Activated CD8-positive, alpha-beta memory T cell treated with anti-CD3 and anti-CD28 coated beads for 1 hour (primary cell): ENCODE data around the gene EEA1.

Experiments used
- DNase-seq, 2 donors: peaks; one replicate each; pipeline ENCODE4 v3.0.0-alpha.2; 2020; ENCODE audit warnings: low read depth in 1 of 2; ENCODE audit errors: extremely low read depth in 1 of 2

EEA1 gene

DNA sequence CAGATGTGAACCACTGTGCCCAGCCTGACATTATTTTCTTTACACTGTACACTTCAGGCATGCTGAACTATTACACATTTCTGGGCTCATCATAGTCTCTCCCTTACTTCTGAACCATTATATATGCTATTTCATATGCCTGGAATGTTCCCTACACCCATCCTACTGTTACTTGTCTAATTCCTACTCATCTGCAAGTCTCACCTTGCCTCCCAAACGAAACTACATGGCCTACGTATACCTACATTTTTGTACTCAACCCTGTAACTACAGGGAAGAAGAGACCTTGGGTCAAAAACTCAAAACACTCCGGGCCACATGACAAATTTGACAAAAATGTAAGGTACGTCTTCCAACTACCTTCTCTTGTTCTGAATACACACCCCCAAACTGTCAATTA lies 9.5 kb upstream of the EEA1 start:
- no peak for DNase-seq

DNA sequence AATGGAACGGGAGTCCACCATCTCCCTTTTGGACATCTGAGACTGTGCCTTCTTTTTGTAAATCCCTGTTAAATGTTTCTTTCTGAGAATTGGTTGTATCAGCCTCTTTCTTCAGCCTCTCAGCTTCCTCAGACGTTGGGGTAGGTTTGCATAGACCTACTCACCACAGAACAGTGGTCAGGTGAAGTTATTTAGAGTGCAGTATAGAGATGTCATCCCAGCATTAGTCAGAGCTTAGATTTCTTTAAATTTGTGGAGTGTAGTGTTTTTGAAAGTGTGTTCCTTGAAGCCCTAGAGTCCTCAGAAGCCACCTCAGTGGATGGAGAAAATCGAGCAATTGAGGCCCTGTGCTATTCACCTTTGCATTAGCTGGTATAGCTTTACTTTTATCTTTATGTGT lies 8.9 kb upstream of the EEA1 start:
- no peak for DNase-seq

- no peak for DNase-seq
Observed at GRCh38 chr12:92933606-92934005, 4.5 kb upstream of the EEA1 start.

- no peak for DNase-seq
Observed at GRCh38 chr12:92930421-92930820, 1.3 kb upstream of the EEA1 start.

DNA sequence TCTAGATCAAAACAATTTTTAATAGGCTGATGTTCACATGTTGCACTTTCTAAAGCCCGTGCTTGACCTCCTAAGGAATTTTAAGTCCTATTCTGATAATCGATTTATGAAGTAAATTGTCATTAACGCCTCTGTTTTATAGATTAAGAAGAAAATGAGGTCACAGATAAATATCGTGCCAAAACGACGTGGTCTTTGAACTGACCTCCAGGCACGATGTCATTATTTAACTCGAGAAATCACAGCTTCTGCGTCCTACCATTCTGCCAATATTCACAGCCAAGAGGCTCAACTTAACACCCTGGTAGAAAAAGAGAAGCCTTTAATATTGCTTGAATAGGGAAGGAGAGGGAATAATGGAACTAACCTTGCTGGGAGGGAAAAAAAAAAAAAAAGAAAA lies 888 bp upstream of the EEA1 start:
- DNase-seq: no peak

GRCh38 chr12:92928421-92928961 lies 604 bp downstream of the EEA1 start:
- DNase-seq: peak in 1 of 2 donors; percentile 38

- DNase-seq: no peak
Observed at GRCh38 chr12:92927436-92928281, 1.4 kb downstream of the EEA1 start.

DNA sequence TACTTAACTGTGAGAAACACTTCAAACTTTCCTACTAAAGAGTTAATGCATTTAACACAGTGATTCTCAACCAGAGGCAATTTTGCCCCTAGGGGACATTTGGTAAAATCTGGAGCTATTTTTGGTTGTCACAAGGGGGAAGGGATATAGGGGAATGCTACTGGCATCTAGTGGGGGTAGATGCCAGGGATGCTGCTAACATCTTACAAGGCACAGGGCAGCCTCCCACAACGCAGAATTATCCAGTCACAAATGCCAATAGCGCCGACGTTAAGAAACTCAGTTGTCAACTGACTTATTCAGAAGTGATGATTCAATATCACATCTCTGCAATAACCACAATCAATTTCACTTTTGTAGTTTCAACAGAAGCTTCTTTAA lies 2.0 kb downstream of the EEA1 start:
- DNase-seq: no peak

DNA sequence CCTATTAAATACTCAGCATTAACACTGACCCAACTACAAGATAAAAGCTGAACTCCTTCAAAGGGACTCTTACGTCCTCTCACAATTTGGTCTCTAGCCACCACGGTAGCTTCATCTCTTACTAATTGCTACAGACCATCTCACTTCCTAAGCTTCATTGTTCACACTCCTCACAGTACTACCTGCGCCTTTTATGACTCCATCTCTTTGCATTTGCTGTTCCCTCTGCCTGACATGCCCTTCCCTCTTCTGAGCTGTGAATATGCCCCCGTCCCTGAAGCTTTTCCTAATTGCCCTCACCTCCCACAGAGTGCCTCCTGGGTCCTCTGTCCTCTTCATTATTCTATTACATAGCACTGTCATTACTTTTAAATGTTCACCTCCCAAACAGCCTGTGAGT lies 2.5 kb downstream of the EEA1 start:
- DNase-seq: no peak

DNA sequence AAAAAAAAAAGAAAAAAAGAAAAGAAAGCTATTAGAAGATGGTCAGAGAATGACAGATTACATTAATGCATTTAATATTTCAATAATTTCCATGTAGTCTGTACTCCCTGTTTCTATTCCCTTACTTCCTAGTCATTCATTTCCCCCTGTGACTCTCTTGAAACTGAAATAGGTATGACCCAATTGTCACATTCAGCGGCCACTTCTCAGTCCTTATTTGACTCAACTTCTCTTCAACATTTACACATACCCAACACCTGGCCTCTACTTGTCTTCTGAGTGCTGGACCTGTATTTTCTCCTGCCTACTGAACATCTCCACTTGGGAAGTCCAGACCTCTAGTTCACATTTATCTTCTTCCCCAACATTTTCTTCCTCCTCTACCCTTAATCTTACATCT lies 7.2 kb downstream of the EEA1 start:
- no peak for DNase-seq

- no peak for DNase-seq
Observed at GRCh38 chr12:92915365-92915764, 13.7 kb downstream of the EEA1 start.

DNA sequence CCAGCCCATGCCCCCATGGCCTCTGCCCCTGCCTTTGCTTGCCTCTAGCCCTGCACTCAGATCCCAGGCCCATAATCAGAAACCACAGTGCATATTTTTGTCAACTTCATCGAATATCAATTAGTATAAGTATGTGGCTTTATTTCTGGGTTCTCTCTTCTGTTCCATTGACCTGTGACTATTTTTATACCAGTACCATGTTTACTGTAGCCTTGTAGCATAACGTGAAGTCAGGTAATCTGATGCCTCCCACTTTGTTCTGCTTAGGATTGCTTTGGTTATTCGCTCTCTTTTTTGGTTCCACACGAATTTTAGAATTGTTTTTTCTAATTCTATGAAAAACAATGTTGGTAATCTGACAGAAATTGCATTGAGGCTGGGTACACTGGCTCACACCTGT lies 14.9 kb downstream of the EEA1 start:
- no peak for DNase-seq

DNA sequence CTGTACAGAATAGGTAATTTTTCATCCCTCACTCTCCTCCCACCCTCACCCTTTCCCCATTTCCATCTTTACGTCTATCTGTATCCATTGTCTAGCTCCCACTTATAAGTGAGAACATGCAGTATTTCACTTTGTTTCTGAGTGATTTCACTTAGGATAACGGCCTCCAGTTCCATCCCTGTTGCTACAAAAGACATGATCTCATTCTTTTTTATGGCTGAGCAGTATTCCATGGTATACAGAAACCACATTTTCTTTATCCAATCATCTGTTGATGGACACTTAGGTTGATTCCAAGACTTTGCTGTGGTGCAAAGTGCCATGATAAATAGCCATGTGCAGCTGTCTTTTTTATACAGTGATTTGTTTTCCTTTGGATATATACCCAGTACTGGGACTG lies 16.4 kb downstream of the EEA1 start:
- no peak for DNase-seq

DNA sequence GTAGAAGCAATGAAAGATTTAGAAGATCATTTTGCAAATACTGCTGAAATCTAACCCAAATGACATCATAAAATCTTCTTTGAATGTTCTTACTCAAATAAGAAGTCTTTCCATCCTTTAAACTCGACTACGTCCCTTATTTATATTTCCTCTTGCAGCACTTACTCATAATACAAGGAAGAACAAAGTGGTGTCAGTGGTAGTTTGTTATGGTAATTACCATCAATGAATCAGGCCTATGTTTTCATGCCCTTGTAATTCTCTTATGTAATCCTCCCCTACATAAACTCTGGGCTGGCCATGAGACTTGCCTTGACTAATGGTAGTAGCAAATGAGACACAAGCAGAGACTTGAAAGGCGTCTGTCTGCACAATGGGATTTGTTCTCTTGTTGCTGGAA lies 17.0 kb downstream of the EEA1 start:
- no peak for DNase-seq

DNA sequence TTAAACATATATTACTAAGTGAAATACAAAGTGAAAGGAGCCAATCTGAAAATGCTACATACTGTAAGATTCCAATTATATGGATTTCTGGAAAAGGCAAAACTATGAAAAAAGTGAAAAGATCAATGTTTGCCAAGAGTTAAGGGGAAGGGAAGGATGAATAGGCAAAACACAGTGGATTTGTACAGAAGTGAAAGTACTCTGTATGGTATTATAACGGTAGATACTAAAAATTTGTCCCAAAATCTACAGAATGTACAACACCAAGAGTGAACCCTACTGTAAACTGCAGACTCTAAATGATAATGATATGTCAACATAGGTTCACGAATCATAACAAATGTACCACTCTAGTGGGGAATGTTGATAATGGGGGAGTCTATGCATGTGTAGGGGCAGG lies 17.8 kb downstream of the EEA1 start:
- no peak for DNase-seq

GRCh38 chr12:92908108-92908507 lies 21.0 kb downstream of the EEA1 start:
- DNase-seq: no peak

- no peak for DNase-seq
Observed at GRCh38 chr12:92905811-92906554, 23.1 kb downstream of the EEA1 start.

DNA sequence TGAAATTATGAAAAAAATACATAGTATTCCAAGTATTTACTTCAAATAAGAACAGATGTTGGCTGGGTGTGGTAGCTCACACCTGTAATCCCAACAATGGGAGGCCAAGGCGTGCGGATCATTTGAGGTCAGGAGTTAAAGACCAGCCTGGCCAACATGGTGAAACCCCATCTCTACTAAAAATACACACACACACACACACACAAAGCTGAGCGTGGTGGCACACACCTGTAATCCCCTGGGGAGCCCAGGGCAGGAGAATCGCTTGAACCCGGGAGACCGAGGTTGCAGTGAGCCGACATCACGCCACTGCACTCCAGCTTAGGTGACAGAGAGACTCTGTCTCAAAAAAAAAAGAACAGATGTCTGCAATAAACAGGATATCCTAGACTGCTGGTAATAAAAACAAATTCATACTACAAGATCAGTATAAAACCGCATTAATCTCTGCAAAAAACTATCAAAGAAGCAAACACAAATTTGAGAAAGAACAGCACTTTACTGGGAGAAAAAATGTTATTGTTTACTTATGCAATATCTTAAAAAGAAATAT lies 23.8 kb downstream of the EEA1 start:
- no peak for DNase-seq

DNA sequence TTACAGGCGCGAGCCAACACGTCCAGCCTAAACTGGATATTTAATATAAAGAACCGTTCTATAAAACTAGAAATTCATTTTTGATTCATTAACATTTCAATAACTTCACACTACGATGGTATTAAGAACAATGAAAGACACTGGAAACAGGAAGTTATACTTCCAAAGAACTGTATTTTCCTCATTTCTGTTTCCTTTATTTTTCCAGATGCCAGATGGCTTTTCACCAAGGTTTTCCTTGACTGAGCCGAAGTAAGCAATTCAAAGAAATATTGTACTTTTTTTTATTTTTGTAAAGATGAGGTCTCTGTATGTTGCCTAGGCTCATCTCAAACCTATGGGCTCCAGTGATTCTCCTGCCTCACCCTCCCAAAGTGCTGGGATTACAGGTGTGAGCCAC lies 28.2 kb downstream of the EEA1 start:
- no peak for DNase-seq

DNA sequence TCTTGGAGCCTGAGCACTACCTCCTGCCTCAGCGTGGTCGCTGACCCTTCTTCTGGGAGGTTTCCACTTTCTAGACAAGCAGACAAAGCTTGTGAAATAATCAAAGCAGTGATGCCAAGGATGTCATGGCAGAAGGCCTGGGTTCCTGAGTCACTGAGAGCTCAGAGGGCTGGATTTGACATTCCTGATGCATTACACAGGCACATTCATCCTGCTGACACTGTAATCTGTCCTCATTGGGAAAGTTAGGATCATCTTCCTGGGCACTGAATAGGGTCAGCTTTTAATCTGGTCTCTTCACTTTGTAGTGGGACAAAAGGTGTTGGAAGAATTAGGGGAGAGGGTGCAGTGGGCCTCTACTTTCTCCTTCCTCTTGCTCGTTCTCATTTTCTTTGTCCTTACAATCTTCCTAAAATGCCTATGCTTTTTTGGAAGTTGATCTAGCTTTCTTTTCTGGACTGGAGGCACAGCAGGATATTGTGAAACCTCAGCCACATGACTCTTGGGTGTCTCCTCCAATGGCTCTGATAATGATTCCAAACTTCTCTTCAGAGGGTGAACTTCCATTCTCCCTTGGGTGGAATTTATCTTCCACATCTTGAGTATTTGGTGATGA lies 29.6 kb downstream of the EEA1 start:
- DNase-seq: no peak

- DNase-seq: no peak
Observed at GRCh38 chr12:92898755-92899154, 30.3 kb downstream of the EEA1 start.
